GM12864 (cell line): Measurements from ENCODE around the gene TSPAN9.

Experiments
- DNase-seq: peaks from one replicate; pipeline ENCODE4 v3.0.0-alpha.2; 2011; ENCODE audit warnings: low read depth
- H3K4me3 ChIP-seq: 2 replicates; pipeline ENCODE4 v1.5.1; 2011; ENCODE audit warnings: mild to moderate bottlenecking, low read depth, low read length, control low read depth
- TF ChIP-seq, protein P1 (sequence below): IDR thresholded peaks from 2 replicates; pipeline ENCODE4 v1.5.1; 2011; ENCODE audit warnings: low read depth, mild to moderate bottlenecking, moderate library complexity, low read length, control low read depth, inconsistent platforms; ENCODE audit errors: missing control alignments

Gene TSPAN9

DNA sequence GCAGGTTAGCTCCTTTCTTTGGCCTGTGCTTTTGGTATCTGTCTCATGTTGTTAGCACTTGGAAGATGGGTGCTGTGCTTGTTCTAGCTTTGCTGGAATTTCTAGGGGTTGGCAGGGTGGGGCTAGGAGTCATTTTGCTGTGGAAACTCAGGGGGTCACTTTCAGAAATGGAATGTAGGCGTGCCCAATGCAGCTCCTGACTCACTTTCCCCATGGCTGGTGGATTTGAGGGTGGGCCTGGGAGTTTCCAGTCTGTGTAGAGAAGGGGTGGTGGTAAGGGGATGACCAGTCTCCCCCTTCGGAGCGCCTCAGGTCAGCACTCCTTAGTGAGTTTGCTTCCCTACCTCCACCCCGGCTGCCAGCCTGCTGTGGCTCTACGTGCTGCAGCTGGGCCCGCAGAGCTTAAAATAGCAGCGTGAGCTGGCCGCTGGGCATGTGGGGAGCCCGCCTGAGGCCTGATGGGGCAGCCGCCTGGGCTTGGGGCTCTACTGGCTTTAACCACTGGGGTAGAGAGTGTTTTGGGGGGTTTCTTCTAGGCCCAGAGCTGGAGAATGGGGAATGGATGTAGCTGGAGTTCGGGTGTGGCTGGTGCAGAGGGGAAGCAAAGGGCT lies 108.2 kb downstream of the TSPAN9 start:
- TF ChIP-seq, protein P1, sequence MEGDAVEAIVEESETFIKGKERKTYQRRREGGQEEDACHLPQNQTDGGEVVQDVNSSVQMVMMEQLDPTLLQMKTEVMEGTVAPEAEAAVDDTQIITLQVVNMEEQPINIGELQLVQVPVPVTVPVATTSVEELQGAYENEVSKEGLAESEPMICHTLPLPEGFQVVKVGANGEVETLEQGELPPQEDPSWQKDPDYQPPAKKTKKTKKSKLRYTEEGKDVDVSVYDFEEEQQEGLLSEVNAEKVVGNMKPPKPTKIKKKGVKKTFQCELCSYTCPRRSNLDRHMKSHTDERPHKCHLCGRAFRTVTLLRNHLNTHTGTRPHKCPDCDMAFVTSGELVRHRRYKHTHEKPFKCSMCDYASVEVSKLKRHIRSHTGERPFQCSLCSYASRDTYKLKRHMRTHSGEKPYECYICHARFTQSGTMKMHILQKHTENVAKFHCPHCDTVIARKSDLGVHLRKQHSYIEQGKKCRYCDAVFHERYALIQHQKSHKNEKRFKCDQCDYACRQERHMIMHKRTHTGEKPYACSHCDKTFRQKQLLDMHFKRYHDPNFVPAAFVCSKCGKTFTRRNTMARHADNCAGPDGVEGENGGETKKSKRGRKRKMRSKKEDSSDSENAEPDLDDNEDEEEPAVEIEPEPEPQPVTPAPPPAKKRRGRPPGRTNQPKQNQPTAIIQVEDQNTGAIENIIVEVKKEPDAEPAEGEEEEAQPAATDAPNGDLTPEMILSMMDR: no peak
- H3K4me3 ChIP-seq: no peak overlapping the region
- DNase-seq: no peak

DNA sequence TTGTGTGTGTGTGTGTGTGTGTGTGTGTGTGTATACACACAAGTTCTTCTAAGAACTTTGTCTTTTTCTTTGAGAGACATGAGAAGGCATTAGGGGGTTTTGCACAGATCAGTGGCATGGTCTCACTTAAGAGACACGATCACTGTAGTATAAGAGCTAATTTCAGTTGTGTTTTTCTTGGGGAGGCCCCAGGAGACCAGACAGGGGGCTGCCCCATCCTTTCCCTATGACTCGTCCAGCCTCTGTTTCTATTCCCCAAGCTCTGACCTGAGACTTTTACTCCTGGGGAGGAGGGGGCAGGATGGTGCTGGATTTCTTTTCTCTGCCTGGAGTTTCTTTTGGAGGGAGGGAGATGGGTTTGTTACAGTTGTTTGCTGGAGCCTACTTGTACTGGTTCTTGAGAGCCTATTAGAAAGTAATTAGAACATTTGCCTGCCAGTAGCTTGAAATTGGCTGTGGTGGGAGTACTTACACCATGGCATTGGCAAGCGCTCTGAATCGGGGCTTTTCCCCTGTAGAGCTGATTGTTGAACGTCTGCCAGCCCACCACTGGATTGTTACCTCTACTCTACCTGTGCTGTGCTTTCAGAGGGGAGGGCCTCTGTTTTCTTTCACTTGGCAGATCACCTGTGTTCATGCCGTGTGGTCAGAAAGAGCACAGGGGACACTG lies 109.5 kb downstream of the TSPAN9 start:
- H3K4me3 ChIP-seq: no peak overlapping the region
- TF ChIP-seq, protein P1: no peak
- DNase-seq: no peak

DNA sequence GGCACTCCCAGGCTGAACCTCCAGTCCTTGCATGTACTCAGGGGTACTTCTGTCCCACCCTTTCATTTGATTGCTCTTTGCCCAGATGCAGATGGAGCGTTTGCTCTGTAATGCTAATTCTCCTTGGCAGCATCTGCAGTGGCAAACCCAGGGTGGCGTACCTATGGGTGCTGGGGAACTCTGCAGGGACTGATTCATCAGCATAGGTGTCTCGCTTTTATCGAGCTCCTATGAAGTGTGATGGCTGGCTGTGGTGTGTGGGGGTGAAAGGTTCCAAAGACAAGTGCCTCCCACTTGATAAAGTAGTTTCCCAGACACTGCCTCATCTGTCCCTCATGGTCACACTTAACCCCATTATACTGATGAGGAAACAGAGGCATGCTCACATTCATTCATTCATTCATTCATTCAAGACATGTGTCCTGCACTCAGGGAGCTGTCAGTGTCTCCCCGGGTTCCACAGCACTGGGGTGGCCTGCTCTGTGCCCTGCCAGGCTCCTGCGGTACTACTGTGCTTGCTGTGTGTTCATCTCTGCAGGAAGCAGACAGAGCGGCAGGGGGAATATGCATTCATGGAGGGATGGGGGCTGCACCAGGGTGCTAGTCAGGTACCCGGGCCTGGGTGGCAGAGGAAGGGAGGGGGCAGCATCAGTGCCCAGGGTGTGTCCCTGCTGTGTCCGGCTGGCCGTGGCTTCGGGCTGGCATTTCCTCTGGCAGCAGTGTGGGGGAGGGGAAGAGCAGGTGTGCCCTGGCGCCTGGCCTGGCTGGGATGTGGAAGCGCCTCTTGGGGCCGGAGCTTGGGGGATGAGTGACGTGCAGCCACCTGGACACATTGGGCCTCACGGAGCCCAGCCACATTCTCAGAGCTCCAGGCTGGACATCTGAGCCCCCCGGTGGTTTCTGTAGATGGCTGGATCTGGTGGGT lies 110.9 kb downstream of the TSPAN9 start:
- TF ChIP-seq, protein P1: no peak
- no peak for DNase-seq
- H3K4me3 ChIP-seq: no peak overlapping the region

DNA sequence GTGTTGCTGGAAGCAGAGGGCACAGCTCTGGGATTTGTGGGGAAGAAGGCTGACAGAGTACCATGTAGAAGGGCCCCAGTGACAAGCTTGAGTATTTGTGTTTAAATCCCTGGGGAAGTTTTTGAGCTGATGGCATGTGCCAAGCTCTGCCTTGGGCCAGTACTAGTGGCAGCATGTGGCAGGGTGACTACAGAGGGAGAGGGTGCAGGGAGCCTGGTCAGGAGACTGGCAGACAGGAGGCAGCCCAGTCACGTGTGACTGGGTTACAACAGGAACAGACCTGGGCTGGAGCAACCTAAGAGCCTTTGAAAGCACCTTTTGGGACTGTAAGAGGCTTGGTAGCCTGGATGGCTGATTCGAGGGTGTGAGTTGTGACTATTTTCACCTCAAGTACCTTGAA lies 112.1 kb downstream of the TSPAN9 start:
- no peak overlapping the region for H3K4me3 ChIP-seq
- DNase-seq: no peak
- TF ChIP-seq, protein P1: no peak

DNA sequence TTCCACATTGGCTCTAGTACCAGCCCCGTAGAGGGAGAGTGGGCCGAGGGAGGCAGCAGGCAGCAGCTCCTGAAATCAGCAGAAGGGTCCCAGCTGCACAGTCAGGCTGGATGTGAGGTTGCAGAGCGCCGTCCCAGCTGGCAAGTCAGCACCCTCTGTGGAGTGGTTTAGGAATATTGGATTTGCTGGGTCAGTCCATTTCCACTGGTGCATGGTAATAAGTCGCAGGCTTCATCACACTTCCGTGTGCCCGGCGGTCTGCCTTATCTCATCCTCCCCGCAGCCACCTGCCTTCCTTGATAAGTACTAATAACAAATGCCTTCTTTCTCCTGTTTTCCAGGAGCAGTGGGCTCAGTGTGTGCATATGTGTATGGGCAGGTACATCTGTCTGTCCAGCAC lies 112.9 kb downstream of the TSPAN9 start:
- DNase-seq: no peak
- H3K4me3 ChIP-seq: no peak overlapping the region
- TF ChIP-seq, protein P1: no peak

DNA sequence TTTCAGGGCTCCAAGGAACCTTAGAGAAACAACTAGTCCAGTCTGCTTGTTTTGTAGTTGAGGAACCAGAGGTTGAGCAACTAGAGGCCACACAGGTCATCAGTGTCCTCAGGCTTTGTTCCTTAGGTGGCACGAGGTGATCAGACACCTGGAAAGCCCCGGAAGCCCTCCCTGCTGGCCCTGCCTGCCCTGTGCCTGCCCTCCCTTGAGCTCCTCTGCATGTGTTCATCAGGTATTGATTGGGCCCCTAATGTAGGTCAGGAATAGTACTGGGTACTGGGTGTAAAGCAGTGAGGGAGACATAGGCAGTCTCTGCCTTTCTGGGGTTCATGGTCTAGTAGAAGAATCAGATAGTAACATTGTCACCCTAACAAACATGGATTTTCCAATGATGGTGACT lies 114.3 kb downstream of the TSPAN9 start:
- no peak overlapping the region for H3K4me3 ChIP-seq
- TF ChIP-seq, protein P1: no peak
- DNase-seq: no peak
